Measurements from ENCODE around the gene MYD88. TPM values are rescaled to one million over a fixed set of nuclear protein-coding genes. Genes with fewer than 3 reads are reported as not detected.
"Not testable (repeated sequence)": the region's sequence is repeated elsewhere in the genome, so short reads cannot be mapped to it uniquely, and the experiment has no call there.

MYD88 gene
- total RNA-seq, 1 experiment from 2014 or later = 21.2 TPM

GRCh38 chr3:38158472-38158871, 20.0 kb downstream of the MYD88 start:
- Mint-ChIP-seq H3K4me3 (ENCODE audit: unreplicated experiment) (no peak overlapping the region), H3K27ac (ENCODE audit: unreplicated experiment) (no peak overlapping the region), H3K27me3 (ENCODE audit: insufficient read depth, unreplicated experiment) (no peaks in the 10 kb centered on the region), H3K4me1 (ENCODE audit: low read depth, unreplicated experiment) (no peaks in the 10 kb centered on the region), H3K36me3 (ENCODE audit: insufficient read depth, unreplicated experiment) (no peaks in the 10 kb centered on the region), H3K9me3 (ENCODE audit: unreplicated experiment) (no peaks in the 10 kb centered on the region)
- H3K4me3 ChIP-seq (ENCODE audit: low read depth, low read length) = no peak overlapping the region
- intact Hi-C loops (cut with micrococcal nuclease; ENCODE audit: unreplicated experiment) = no loop called here
- peaks cover 14% of the 10 kb centered on the region for H3K4me1 ChIP-seq
- H3K27me3 ChIP-seq (replicated peaks; ENCODE audit: control insufficient read depth, insufficient read depth, low read length) = no peaks in the 10 kb centered on the region
- POLR2A ChIA-PET = interaction anchor here (1.8 kb wide), 1 partner anchor 21 kb away, joined by 7 read pairs; the partner anchor contains the start of gene ACAA1
- no peak for TF ChIP-seq CTCF (IDR thresholded peaks at IDR 0.05; ENCODE audit: insufficient read depth in 1 of 2, low read depth in 1 of 2, low read length in 1 of 2, severe bottlenecking in 1 of 2, unreplicated experiment in 1 of 2)
- no peaks in the 10 kb centered on the region for H3K9me3 ChIP-seq
- CTCF ChIA-PET = no interaction called here
- H3K36me3 ChIP-seq (ENCODE audit: control insufficient read depth, insufficient read depth, low read length) = no peaks in the 10 kb centered on the region
- no peak for DNase-seq
- BruUV-seq (replicated peaks) = no TSS peak

- intact Hi-C loops (cut with micrococcal nuclease; ENCODE audit: unreplicated experiment); H3K4me1 Mint-ChIP-seq (ENCODE audit: low read depth, unreplicated experiment); H3K9me3 Mint-ChIP-seq (ENCODE audit: unreplicated experiment); H3K4me3 Mint-ChIP-seq (ENCODE audit: unreplicated experiment); H3K36me3 ChIP-seq (ENCODE audit: control insufficient read depth, insufficient read depth, low read length); H3K27me3 Mint-ChIP-seq (ENCODE audit: insufficient read depth, unreplicated experiment); BruUV-seq (replicated peaks); H3K27ac Mint-ChIP-seq (ENCODE audit: unreplicated experiment); H3K4me1 ChIP-seq; H3K27me3 ChIP-seq (replicated peaks; ENCODE audit: control insufficient read depth, insufficient read depth, low read length); CTCF ChIA-PET; DNase-seq; H3K4me3 ChIP-seq (ENCODE audit: low read depth, low read length); H3K9me3 ChIP-seq; POLR2A ChIA-PET: not testable (repeated sequence)
- peaks cover 15% of the 10 kb centered on the region for H3K36me3 Mint-ChIP-seq (ENCODE audit: insufficient read depth, unreplicated experiment)
Observed at GRCh38 chr3:38160704-38161103, 22.2 kb downstream of the MYD88 start.

GRCh38 chr3:38163117-38163840, 24.8 kb downstream of the MYD88 start:
- CTCF ChIA-PET = interaction anchor here (0.6 to 1.4 kb wide), 4 partner anchors 9 to 234 kb away, joined by 3 to 4 read pairs (median 3); partner anchors contain the start of gene ACAA1
- BruUV-seq (replicated peaks) = no TSS peak
- Mint-ChIP-seq H3K27me3 (ENCODE audit: insufficient read depth, unreplicated experiment) (no peaks in the 10 kb centered on the region), H3K4me1 (ENCODE audit: low read depth, unreplicated experiment) (peaks cover 22% of the 10 kb centered on the region), H3K4me3 (ENCODE audit: unreplicated experiment) (no peak overlapping the region), H3K9me3 (ENCODE audit: unreplicated experiment) (no peaks in the 10 kb centered on the region), H3K27ac (ENCODE audit: unreplicated experiment) (peak overlapping the region; percentile 98), H3K36me3 (ENCODE audit: insufficient read depth, unreplicated experiment) (peaks cover 24% of the 10 kb centered on the region)
- intact Hi-C loops (cut with micrococcal nuclease; ENCODE audit: unreplicated experiment) = no loop called here
- TF ChIP-seq CTCF (IDR thresholded peaks at IDR 0.05; ENCODE audit: insufficient read depth in 1 of 2, low read depth in 1 of 2, low read length in 1 of 2, severe bottlenecking in 1 of 2, unreplicated experiment in 1 of 2) = peak in 1 of 2 experiments; percentile 22
- Histone ChIP-seq H3K4me3 (ENCODE audit: low read depth, low read length) (no peak overlapping the region), H3K4me1 (peaks cover 5% of the 10 kb centered on the region), H3K9me3 (no peaks in the 10 kb centered on the region), H3K27me3 (replicated peaks; ENCODE audit: control insufficient read depth, insufficient read depth, low read length) (no peaks in the 10 kb centered on the region), H3K36me3 (ENCODE audit: control insufficient read depth, insufficient read depth, low read length) (no peaks in the 10 kb centered on the region)
- DNase-seq = peak in 1 of 2 experiments; percentile 32
- POLR2A ChIA-PET = interaction anchor here (3.6 kb wide), 1 partner anchor 26 kb away, joined by 73 read pairs; the partner anchor contains the start of genes ACAA1 and MYD88

Data from Caco-2 (cell line).